Activated naive CD8-positive, alpha-beta T cell treated with anti-CD3 and anti-CD28 coated beads, Interleukin-2, amount 50 U/mL, for 16 hours (primary cell): ENCODE measurements around the gene ZNF813.

Experiments
- DNase-seq: peaks from one replicate; pipeline ENCODE4 v3.0.0-alpha.2; 2020; ENCODE audit warnings: low read depth, low spot score

Gene ZNF813

DNA sequence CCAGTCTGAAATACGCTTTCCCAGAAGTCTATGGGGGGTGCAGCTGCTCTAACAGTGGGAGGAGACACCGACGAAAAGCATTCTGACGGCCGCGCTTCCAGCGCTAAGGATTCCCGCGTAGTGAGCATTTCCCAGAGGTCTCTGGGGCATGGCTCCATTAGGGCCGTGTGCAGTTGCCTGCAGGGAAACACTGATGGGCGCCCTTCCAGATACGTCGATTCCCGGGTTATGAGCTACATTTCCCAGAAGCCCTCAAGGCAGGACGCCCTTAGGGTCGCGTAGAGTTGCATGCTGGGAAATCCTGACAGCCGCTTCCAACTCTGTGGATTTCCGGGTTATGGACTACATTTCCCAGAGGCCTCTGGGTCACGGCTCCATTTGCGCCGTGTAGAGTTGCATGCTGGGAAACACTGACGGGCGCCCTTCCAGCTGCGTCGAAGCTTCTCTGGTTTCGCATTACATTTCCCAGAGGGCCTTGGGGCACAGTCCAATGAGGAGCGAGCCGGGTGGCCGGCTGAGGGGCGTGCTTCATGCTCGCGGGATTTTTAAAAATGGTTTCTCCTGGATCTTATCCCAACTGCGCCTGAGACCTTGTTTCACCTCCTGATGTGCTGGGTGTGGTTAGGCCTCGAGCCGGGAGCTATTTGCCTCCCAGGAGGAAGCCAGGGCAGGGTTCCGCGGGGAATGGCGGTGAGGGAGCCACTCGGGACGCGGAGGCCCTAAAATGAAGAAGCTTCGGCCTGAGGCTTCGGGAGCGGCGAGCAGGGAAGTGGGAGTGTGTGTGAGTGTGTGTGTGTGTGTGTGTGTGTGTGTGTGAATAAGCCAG is 53.2 kb downstream of the ZNF813 start:
- peak; percentile 75 for DNase-seq

- no peak for DNase-seq
Measured at GRCh38 chr19:53521373-53522202, 54.1 kb downstream of the ZNF813 start.

- no peak for DNase-seq
Measured at GRCh38 chr19:53525922-53526321, 58.4 kb downstream of the ZNF813 start.

DNA sequence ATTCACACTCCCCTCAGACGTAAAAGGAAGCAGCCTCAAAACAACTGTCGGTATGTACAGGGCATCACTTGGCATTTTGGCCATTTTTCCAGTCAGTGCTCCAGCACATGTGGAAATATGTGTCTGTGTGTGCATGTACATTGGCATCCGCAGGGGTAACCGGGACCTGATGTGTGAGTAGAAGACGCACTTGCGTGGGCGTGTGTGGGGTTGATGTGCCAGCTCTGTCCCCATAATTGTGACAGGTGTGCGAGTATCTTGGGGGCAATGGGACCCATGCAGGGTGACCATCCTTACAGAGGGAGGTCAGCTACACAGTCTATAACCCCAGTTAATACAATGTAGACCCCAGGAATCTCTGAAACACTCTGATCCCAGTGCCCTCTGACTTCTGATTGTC is 63.1 kb downstream of the ZNF813 start:
- no peak for DNase-seq

GRCh38 chr19:53531457-53531856 is 63.9 kb downstream of the ZNF813 start:
- DNase-seq = no peak

DNA sequence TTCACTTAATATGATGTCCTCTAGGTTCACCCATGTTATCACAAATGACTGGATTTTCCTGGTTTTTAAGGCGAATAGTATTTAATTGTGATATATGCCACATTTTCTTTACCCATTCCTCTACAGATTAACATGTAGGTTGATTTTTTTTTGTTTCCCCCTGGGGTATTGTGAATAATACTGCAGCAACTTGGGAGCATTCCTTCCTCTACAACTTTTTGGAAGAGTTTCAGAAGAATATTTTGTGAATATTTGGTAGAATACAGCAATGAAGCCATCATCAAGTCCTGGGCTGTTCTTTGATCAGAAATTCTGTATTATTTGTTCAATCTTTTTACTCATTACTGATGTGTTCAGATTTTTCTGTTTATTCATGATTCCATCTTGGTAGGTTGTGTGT is 64.8 kb downstream of the ZNF813 start:
- DNase-seq = no peak

DNA sequence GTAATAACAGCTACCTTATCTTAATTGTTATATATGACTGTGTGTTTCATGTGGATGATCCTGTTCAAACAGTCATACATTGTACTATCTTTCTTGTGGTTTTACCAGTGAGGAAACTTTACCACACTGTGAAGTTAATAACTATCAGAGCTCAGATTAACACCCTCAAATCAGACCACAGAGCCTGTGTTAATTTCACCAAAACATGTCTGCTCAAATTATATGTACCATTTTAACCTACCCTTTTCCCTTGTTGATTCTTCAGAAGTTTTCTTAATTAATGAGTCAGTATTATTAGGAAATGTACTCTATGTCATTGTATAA is 68.7 kb downstream of the ZNF813 start:
- DNase-seq = no peak

- DNase-seq = no peak
Measured at GRCh38 chr19:53537121-53537520, 69.6 kb downstream of the ZNF813 start.

- peak; percentile 69 for DNase-seq
Measured at GRCh38 chr19:53537521-53538377, 70.2 kb downstream of the ZNF813 start, which contains the start of gene ZNF331. Gene ZNF331, plus strand, starts transcription at chr19:53538145. Its CDS starts 31,232 bp downstream, at chr19:53569377.

- DNase-seq = no peak
Measured at GRCh38 chr19:53538378-53539109, 71.0 kb downstream of the ZNF813 start.

- no peak for DNase-seq
Measured at GRCh38 chr19:53540091-53540490, 72.6 kb downstream of the ZNF813 start.

GRCh38 chr19:53541971-53542370 is 74.4 kb downstream of the ZNF813 start:
- no peak for DNase-seq

DNA sequence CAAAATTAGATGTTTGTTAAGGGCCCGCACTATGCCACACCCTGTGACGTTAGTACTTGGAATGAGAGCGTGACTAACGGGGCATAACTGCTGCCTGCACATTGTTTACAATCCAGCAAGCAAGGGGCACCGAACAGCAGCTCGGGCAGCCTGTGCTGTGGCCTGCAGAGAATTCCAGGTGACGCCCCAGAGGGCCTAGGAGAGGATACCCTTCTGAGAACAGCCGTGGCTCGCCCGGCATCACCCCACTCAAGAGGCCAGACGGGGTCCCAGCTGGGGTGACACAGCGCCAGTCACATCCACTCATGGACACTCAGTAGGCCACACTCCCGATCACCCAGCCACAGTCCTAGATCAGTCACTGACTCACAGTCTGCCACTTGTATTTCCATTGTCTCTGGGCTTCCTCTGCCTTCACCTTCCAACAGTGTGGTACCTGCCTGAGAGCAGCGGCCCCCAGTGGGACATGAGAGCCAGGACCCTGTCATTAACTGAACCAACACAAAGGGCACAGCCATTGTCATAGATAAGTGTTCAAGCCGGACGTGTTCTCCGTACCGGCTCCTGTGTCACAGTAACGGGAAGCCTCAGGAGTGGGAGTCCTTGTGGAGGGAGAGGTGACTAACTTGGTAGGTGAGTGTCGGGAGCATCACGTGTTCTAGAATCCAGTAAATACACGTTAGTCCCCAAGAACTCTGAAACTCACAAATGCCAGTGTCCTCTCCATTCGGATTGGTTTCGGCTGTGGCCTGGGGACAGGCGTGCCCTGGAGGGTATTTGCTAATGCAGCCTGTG is 77.9 kb downstream of the ZNF813 start:
- DNase-seq = no peak
